Uterus (tissue), 2 donors: Measurements from ENCODE around the gene LRATD1.

Experiments used
- POLR2A ChIP-seq, 2 donors: fragments of 450-650 bp; IDR thresholded peaks; one replicate each; pipeline ENCODE4 v1.6.1; 2016; ENCODE audit warnings: antibody characterized with exemption in 2 of 2, mild to moderate bottlenecking in 1 of 2, moderate library complexity in 1 of 2
- TF ChIP-seq, protein P1 (sequence below), 4 experiments: fragments of 200-600 bp in 2 of 4; fragments of 450-650 bp in 2 of 4; sonication (generic) in 2 of 4; IDR thresholded peaks; one replicate each; pipeline ENCODE4 v1.5.1; 2016 to 2019; ENCODE audit warnings: antibody characterized with exemption in 4 of 4, mild to moderate bottlenecking in 2 of 4, moderate library complexity in 1 of 4

DNA sequence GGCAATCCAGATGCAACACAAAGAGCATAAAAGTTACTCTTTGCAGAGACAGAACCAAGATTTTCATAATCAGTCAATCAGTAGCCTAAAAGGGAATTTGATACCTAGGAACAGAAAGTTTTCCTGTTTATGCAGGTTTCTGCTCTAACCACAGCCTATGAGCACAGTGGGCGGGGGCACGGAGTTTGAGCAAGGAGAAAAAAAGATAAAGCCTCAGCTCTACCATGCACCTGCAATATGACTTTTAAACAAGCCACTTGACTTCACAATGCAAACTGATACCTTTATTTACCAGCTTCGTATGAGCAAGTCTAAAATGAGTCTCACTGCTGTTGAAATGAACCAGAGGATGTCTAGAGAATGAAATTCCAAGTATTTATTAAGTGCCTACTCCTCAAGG lies 5.6 kb upstream of the LRATD1 start:
- TF ChIP-seq, protein P1, sequence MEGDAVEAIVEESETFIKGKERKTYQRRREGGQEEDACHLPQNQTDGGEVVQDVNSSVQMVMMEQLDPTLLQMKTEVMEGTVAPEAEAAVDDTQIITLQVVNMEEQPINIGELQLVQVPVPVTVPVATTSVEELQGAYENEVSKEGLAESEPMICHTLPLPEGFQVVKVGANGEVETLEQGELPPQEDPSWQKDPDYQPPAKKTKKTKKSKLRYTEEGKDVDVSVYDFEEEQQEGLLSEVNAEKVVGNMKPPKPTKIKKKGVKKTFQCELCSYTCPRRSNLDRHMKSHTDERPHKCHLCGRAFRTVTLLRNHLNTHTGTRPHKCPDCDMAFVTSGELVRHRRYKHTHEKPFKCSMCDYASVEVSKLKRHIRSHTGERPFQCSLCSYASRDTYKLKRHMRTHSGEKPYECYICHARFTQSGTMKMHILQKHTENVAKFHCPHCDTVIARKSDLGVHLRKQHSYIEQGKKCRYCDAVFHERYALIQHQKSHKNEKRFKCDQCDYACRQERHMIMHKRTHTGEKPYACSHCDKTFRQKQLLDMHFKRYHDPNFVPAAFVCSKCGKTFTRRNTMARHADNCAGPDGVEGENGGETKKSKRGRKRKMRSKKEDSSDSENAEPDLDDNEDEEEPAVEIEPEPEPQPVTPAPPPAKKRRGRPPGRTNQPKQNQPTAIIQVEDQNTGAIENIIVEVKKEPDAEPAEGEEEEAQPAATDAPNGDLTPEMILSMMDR (IDR thresholded peaks at IDR 0.05), result no peak
- no peak for TF ChIP-seq POLR2A (IDR thresholded peaks at IDR 0.05)
